ENCODE data around the gene BORCS5.

BORCS5 gene

GRCh38 chr12:12432364-12432763 is 75.5 kb downstream of the BORCS5 start:
- DNase-seq (ENCODE audit: low read depth): no peak

GRCh38 chr12:12433203-12433731 is 76.4 kb downstream of the BORCS5 start:
- no peak for DNase-seq (ENCODE audit: low read depth)

- no peak for DNase-seq (ENCODE audit: low read depth)
Observed at GRCh38 chr12:12436831-12437345, 80.0 kb downstream of the BORCS5 start.

- DNase-seq (ENCODE audit: low read depth): peak; percentile 85
Observed at GRCh38 chr12:12439636-12440035, 82.8 kb downstream of the BORCS5 start.

GRCh38 chr12:12440784-12441428 is 84.0 kb downstream of the BORCS5 start:
- DNase-seq (ENCODE audit: low read depth): no peak

GRCh38 chr12:12441429-12441807 is 84.5 kb downstream of the BORCS5 start:
- DNase-seq (ENCODE audit: low read depth): no peak

GRCh38 chr12:12441843-12442461 is 85.1 kb downstream of the BORCS5 start:
- no peak for DNase-seq (ENCODE audit: low read depth)

GRCh38 chr12:12442548-12443071 is 85.7 kb downstream of the BORCS5 start:
- DNase-seq (ENCODE audit: low read depth): no peak

- no peak for DNase-seq (ENCODE audit: low read depth)
Observed at GRCh38 chr12:12443431-12443878, 86.6 kb downstream of the BORCS5 start.

GRCh38 chr12:12445165-12445881 is 88.4 kb downstream of the BORCS5 start:
- DNase-seq (ENCODE audit: low read depth): no peak

GRCh38 chr12:12445882-12446181 is 89.0 kb downstream of the BORCS5 start:
- DNase-seq (ENCODE audit: low read depth): no peak

- no peak for DNase-seq (ENCODE audit: low read depth)
Observed at GRCh38 chr12:12446786-12447185, 89.9 kb downstream of the BORCS5 start.

GRCh38 chr12:12447236-12447635 is 90.4 kb downstream of the BORCS5 start:
- DNase-seq (ENCODE audit: low read depth): no peak

- DNase-seq (ENCODE audit: low read depth): no peak
Observed at GRCh38 chr12:12447837-12448236, 91.0 kb downstream of the BORCS5 start.

GRCh38 chr12:12449533-12450025 is 92.7 kb downstream of the BORCS5 start:
- no peak for DNase-seq (ENCODE audit: low read depth)

- no peak for DNase-seq (ENCODE audit: low read depth)
Observed at GRCh38 chr12:12450043-12450471, 93.2 kb downstream of the BORCS5 start.

- no peak for DNase-seq (ENCODE audit: low read depth)
Observed at GRCh38 chr12:12451098-12451497, 94.2 kb downstream of the BORCS5 start.

- no peak for DNase-seq (ENCODE audit: low read depth)
Observed at GRCh38 chr12:12452326-12452902, 95.5 kb downstream of the BORCS5 start.

GRCh38 chr12:12453635-12454034 is 96.8 kb downstream of the BORCS5 start:
- DNase-seq (ENCODE audit: low read depth): no peak

GRCh38 chr12:12454315-12454714 is 97.4 kb downstream of the BORCS5 start:
- no peak for DNase-seq (ENCODE audit: low read depth)

GRCh38 chr12:12456637-12457036 is 99.8 kb downstream of the BORCS5 start:
- peak; percentile 63 for DNase-seq (ENCODE audit: low read depth)
